Measurements from ENCODE around the gene FGD6.
A peak's percentile ranks its signal among the peaks of the same experiment; 100 is the strongest.

The FGD6 gene

DNA sequence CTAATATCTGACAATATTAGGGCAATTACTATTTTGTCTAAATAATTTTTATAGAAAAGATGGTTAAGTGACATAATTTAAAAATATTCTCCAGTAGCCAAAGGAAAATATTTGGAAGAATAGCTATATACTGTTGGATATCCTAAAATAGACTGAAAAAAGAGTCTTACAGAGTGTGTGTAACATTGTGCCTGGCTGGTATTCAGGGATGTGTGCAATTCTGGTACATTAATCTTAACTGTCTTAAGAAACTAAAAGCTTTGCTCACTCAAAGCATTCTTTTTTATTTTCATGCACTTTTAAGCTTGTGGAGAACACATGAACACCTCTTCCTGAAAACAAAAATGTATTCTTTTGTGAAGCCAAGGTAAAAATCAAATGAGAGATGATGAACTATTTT, 133.8 kb downstream of the FGD6 start:
- Histone ChIP-seq H3K4me1 (ENCODE audit: insufficient read depth, low read length) (peaks cover 15% of the 10 kb centered on the region; the same call in 1 of the 2 replicates), H3K27me3 (ENCODE audit: insufficient read depth, low read length) (no peaks in the 10 kb centered on the region), H3K9ac (ENCODE audit: low read depth, low read length) (peak overlapping the region; percentile 12; the same call in 1 of the 2 replicates), H3K9me3 (ENCODE audit: insufficient read depth, low read depth, low read length) (no peaks in the 10 kb centered on the region), H3K4me3 (ENCODE audit: low read length) (peak overlapping the region; percentile 0; the same call in 1 of the 2 replicates), H3K36me3 (ENCODE audit: insufficient read depth, low read length) (peaks cover 31% of the 10 kb centered on the region), H3K27ac (ENCODE audit: low read depth, low read length) (peak overlapping the region; percentile 77)

DNA sequence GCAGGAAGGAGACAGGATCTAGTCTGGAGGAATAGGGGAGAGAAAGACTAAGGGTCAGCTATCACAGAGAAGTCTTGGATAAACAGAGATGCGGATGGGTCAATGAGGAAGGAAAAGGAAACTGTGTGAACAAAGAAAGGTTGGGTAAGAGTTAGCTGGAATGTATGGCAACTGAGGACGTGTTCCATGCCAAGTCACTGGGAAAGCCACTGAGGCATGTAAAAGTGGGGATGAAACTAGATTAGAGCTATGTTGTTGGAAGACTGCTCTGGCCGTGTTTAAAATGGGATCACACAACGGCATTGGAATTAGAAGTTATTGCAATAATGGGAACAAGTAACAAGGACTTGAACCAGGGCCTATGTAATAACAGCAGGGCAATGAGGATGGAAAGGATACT, 139.9 kb downstream of the FGD6 start:
- Histone ChIP-seq H3K4me1 (ENCODE audit: insufficient read depth, low read length) (0 out of 2 replicates have a peak, but pooled peaks cover 5% of the 10 kb centered on the region), H3K27ac (ENCODE audit: low read depth, low read length) (no peak overlapping the region), H3K9me3 (ENCODE audit: insufficient read depth, low read depth, low read length) (no peaks in the 10 kb centered on the region), H3K36me3 (ENCODE audit: insufficient read depth, low read length) (0 out of 2 replicates have a peak, but pooled peaks cover 10% of the 10 kb centered on the region), H3K4me3 (ENCODE audit: low read length) (no peak overlapping the region), H3K27me3 (ENCODE audit: insufficient read depth, low read length) (no peaks in the 10 kb centered on the region), H3K9ac (ENCODE audit: low read depth, low read length) (no peak overlapping the region)
- 93% methylated on average over 4 of the region's 4 CpGs for WGBS

DNA sequence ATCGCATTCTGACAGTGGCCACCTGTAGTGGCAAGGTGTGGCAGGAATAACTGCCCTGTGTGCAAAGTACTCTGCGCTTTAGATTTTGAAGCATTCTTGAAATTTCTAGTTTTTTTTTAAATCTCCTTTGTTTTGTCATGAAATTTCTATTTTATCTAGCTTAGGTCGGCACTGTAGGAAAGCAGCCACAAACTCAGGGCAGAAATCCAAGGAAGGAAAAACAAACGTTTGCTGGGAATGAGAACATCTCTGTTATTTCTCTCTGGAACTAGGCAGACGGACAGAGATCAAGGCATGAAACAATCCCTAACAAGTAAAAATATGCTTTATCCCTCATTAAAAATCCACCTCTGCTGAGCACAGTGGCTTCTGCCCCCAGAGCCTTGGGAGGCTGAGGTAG, 142.5 kb downstream of the FGD6 start:
- Histone ChIP-seq H3K9me3 (ENCODE audit: insufficient read depth, low read depth, low read length) (no peaks in the 10 kb centered on the region), H3K4me1 (ENCODE audit: insufficient read depth, low read length) (0 out of 2 replicates have a peak, but pooled peaks cover 5% of the 10 kb centered on the region), H3K9ac (ENCODE audit: low read depth, low read length) (no peak overlapping the region), H3K36me3 (ENCODE audit: insufficient read depth, low read length) (peaks cover 8% of the 10 kb centered on the region; the same call in 1 of the 2 replicates), H3K27ac (ENCODE audit: low read depth, low read length) (no peak overlapping the region), H3K27me3 (ENCODE audit: insufficient read depth, low read length) (no peaks in the 10 kb centered on the region), H3K4me3 (ENCODE audit: low read length) (no peak overlapping the region)
- WGBS, result 92% methylated on average over 5 of the region's 5 CpGs

DNA sequence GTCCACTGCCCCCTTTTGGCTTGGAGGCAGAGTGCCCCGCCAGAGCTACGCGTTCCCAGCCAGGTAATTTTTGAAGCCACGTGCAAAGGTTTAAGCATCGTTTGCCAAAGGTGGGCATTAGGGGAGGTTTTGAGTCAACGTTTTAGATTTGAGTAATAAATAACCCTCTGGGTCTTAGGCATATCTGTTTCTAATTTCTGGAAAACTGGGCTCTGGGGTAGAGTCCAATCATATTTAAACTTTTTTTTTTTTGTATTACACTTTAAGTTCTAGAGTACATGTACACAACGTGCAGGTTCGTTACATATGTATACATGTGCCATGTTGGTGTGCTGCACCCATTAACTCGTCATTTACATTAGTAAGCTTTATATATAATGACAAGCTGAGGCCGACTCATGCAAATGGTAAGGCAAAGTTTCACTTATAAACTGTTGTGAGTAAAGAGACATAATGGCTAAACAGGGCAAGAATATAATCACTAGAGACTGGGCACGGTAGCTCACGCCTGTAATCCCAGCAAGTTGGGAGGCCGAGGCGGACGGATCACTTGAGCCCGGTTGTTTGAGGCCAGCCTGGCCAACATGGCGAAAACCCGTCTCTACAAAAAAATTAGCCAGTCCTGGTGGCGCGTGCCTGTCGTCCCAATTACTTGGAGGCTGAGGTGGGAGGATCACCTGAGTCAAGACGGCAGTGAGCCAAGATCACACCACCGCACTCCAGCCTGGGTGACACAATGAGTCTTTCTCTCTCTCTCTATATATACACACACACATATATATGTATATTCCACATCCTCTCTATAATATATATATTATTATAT, 143.4 kb downstream of the FGD6 start:
- 68% methylated on average over 23 of the region's 23 CpGs for WGBS
- Histone ChIP-seq H3K9ac (ENCODE audit: low read depth, low read length) (no peak overlapping the region), H3K4me1 (ENCODE audit: insufficient read depth, low read length) (0 out of 2 replicates have a peak, but pooled peaks cover 5% of the 10 kb centered on the region), H3K9me3 (ENCODE audit: insufficient read depth, low read depth, low read length) (no peaks in the 10 kb centered on the region), H3K27me3 (ENCODE audit: insufficient read depth, low read length) (no peaks in the 10 kb centered on the region), H3K36me3 (ENCODE audit: insufficient read depth, low read length) (peaks cover 17% of the 10 kb centered on the region), H3K4me3 (ENCODE audit: low read length) (peak overlapping the region; percentile 84), H3K27ac (ENCODE audit: low read depth, low read length) (no peak overlapping the region)

DNA sequence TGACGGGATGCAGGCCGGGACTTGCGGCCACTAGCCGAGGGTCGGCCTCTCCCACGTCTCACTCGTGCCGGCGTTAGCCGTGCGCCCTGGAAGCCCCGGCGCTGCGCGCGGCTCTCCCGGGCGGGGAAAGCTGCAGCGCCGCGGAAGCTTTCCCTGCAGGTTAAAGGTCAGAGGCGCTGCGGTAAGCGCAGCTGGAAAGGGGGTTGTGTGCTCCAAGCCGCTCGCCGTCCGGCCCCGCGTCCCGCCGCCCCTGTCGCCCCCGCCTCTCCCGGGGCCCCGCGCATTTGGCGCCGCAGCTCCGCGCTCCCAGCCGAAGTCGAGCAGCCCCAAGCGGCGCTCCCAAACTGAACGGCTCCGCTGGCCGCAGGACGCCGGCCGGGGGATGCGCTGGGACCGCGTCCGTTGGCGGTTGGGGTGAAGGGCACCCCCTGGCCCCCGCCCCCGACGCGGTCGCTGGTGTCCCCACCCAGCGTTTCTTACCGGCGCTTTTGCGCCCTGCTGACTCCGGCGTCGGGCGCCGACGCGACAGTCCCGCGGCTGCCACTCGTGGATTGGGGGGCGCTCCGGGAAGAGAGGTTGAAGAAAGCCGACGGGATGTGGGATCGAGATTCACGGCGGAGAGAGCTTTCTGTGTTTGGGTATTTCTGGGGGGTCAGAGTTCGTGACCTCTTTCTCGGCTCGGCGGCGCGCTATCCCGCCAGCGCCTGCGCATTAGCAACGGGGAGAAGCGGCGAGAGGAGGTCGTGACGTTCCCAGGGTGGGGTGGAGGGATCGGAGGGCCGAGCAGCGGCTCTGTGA, 144.2 kb downstream of the FGD6 start, which contains the start of gene NR2C1:
Gene NR2C1, minus strand, starts transcription at position 719 of the 798 bp plus-strand sequence. CDS start 6,234 bp downstream, outside the sequence.
- Histone ChIP-seq H3K36me3 (ENCODE audit: insufficient read depth, low read length) (peaks cover 20% of the 10 kb centered on the region), H3K9ac (ENCODE audit: low read depth, low read length) (peak within 1 kb of the TSS; percentile 83), H3K4me1 (ENCODE audit: insufficient read depth, low read length) (0 out of 2 replicates have a peak, but pooled peaks cover 5% of the 10 kb centered on the region), H3K9me3 (ENCODE audit: insufficient read depth, low read depth, low read length) (no peaks in the 10 kb centered on the region), H3K4me3 (ENCODE audit: low read length) (peak within 1 kb of the TSS; percentile 84), H3K27ac (ENCODE audit: low read depth, low read length) (peak within 1 kb of the TSS; percentile 94), H3K27me3 (ENCODE audit: insufficient read depth, low read length) (no peaks in the 10 kb centered on the region)
- WGBS, result under 1% methylated on average over 99 of the region's 99 CpGs

DNA sequence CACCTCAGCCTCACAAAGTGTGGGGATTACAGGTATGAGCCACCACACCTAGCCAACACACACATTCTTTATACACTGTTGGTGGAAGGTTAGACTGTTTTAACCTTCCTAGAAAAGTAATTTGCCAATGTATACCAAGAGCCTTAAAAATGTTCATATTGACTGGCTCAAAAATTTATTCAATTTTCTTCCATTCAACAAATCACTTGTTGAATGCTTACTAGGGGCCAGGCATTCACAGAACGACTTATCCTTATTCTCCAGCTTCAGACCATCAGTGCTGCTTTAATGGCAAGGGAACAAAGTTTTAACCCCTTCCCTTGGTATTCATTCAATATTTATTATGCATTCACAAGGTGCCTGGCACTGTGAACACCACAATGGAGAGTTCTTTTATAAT, 146.9 kb downstream of the FGD6 start:
- Histone ChIP-seq H3K36me3 (ENCODE audit: insufficient read depth, low read length) (peaks cover 43% of the 10 kb centered on the region), H3K9ac (ENCODE audit: low read depth, low read length) (no peak overlapping the region), H3K4me1 (ENCODE audit: insufficient read depth, low read length) (0 out of 2 replicates have a peak, but pooled peaks cover 5% of the 10 kb centered on the region), H3K4me3 (ENCODE audit: low read length) (no peak overlapping the region), H3K27me3 (ENCODE audit: insufficient read depth, low read length) (no peaks in the 10 kb centered on the region), H3K27ac (ENCODE audit: low read depth, low read length) (no peak overlapping the region), H3K9me3 (ENCODE audit: insufficient read depth, low read depth, low read length) (no peaks in the 10 kb centered on the region)
- WGBS, result 82% methylated on average over 1 of the region's 1 CpG

DNA sequence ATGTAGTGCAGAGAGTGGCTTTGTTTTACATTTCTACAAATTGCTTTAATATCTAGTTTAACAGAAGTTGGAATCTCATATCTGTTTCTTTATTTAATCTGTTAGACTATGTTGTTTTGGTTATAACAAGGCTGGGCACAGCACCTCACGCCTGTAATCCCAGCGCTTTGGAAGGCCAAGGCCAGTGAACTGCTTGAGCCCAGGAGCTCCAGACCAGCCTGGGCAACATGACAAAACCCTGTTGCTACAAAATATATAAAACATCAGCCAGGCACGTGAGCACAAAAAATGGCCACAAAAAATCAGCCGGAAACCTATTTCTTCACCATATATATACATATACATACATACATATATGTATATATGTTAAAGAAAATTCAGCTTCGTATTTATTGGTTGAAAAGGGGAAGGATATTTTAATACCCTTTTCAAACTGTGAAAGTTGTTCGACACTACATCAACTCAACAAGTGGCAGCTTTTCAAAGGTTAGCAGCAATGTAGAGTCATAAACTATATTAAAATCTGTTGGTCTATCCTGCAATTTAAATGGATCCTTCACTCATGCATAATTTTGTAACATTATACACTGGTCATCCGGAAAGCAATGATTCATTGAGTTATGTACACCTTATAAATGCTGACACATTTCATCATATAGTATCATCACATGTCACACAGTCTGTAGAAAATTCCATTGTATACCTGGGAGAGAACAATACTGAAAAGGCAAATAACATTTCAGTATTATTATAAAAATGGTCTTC, 151.0 kb downstream of the FGD6 start:
- Histone ChIP-seq H3K27ac (ENCODE audit: low read depth, low read length) (no peak overlapping the region), H3K9ac (ENCODE audit: low read depth, low read length) (no peak overlapping the region), H3K4me1 (ENCODE audit: insufficient read depth, low read length) (no peaks in the 10 kb centered on the region), H3K36me3 (ENCODE audit: insufficient read depth, low read length) (peaks cover 80% of the 10 kb centered on the region), H3K4me3 (ENCODE audit: low read length) (no peak overlapping the region), H3K9me3 (ENCODE audit: insufficient read depth, low read depth, low read length) (no peaks in the 10 kb centered on the region), H3K27me3 (ENCODE audit: insufficient read depth, low read length) (no peaks in the 10 kb centered on the region)
- WGBS, result 95% methylated on average over 5 of the region's 7 CpGs

DNA sequence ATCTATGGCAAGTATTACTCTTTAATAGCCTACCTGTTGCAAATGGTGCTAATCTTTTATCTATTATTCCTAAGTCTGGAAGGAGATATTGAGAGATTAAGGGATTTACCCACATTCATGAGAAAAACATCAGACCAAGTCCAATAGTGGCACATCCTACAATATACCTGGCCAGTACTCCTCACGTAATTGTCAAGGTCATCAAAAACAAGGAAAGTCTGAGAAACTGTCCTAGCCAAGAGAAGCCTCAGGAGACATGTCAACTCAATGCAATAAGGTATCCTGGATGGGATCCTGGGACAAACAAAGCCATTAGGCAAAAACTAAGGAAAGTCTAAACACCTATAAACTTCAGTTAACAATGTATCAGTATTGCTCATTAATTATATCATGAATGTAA, 156.3 kb downstream of the FGD6 start:
- Histone ChIP-seq H3K36me3 (ENCODE audit: insufficient read depth, low read length) (peaks cover 98% of the 10 kb centered on the region), H3K27ac (ENCODE audit: low read depth, low read length) (no peak overlapping the region), H3K4me3 (ENCODE audit: low read length) (no peak overlapping the region), H3K9ac (ENCODE audit: low read depth, low read length) (no peak overlapping the region), H3K4me1 (ENCODE audit: insufficient read depth, low read length) (no peaks in the 10 kb centered on the region), H3K9me3 (ENCODE audit: insufficient read depth, low read depth, low read length) (no peaks in the 10 kb centered on the region), H3K27me3 (ENCODE audit: insufficient read depth, low read length) (no peaks in the 10 kb centered on the region)
- 92% methylated on average over 1 of the region's 1 CpG for WGBS

DNA sequence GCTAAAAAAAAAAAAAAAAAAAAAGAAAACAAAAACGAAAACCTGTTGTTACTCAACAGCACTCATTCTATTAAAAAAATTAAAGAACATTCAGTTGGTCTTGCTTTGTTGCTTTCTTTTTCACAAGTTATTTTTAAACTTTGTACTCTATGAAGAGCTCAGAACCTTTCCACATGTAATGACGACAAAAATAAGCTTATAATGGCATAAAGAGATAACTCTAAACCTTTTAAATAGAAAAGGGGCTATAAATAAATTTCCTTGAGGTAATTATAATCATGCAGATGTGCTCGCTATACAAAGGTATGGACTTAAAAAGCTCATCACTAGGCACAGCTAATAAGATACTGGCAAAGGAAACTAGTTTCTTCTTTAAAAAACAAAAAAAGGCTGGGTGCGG, 157.3 kb downstream of the FGD6 start:
- Histone ChIP-seq H3K4me1 (ENCODE audit: insufficient read depth, low read length) (no peaks in the 10 kb centered on the region), H3K27me3 (ENCODE audit: insufficient read depth, low read length) (no peaks in the 10 kb centered on the region), H3K4me3 (ENCODE audit: low read length) (no peak overlapping the region), H3K36me3 (ENCODE audit: insufficient read depth, low read length) (peaks cover 97% of the 10 kb centered on the region), H3K27ac (ENCODE audit: low read depth, low read length) (no peak overlapping the region), H3K9ac (ENCODE audit: low read depth, low read length) (no peak overlapping the region), H3K9me3 (ENCODE audit: insufficient read depth, low read depth, low read length) (no peaks in the 10 kb centered on the region)
- 95% methylated on average over 2 of the region's 4 CpGs for WGBS

DNA sequence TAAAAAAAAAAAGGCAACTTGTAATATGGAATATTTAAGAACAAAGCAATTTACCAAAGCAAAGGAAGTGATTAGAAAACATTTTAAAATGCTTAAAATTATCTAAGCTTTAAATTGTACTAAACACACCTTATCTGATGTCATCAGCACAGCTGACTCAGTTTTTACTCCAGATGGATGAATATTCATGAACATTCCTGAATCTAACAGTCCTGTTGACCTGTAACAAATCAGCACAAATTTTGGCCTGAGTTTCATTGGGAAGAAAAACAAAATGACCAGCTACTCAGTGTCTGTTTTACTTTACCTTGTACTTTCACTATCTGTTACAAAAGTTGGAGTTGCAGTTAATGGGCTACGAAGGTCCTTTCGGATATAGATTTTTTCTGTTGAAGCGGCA, 159.8 kb downstream of the FGD6 start:
- Histone ChIP-seq H3K27me3 (ENCODE audit: insufficient read depth, low read length) (no peaks in the 10 kb centered on the region), H3K4me1 (ENCODE audit: insufficient read depth, low read length) (no peaks in the 10 kb centered on the region), H3K4me3 (ENCODE audit: low read length) (no peak overlapping the region), H3K36me3 (ENCODE audit: insufficient read depth, low read length) (peaks cover 93% of the 10 kb centered on the region), H3K9ac (ENCODE audit: low read depth, low read length) (no peak overlapping the region), H3K9me3 (ENCODE audit: insufficient read depth, low read depth, low read length) (no peaks in the 10 kb centered on the region), H3K27ac (ENCODE audit: low read depth, low read length) (no peak overlapping the region)
- WGBS, result 97% methylated on average over 3 of the region's 3 CpGs

Measured in HUES64 (cell line).